NCI-H1694 treated with DMSO at 0.1 percent for 48 hours (cell line): ENCODE data around the gene TMEM229B.

Source experiments
- DNase-seq: peaks from one replicate; lab custom pipeline; 2025; lab: John Stamatoyannopoulos, UW

The TMEM229B gene

GRCh38 chr14:67424539-67424938, 64.0 kb downstream of the TMEM229B start:
- no peak for DNase-seq

- DNase-seq, result no peak
Observed at GRCh38 chr14:67423424-67423823, 65.1 kb downstream of the TMEM229B start.

GRCh38 chr14:67421356-67422224, 66.9 kb downstream of the TMEM229B start:
- no peak for DNase-seq
